ENCODE results near the gene AGPAT3.
"Not testable (repeated sequence)": the region's sequence is repeated elsewhere in the genome, so short reads cannot be mapped to it uniquely, and the experiment has no call there.

AGPAT3 gene

DNA sequence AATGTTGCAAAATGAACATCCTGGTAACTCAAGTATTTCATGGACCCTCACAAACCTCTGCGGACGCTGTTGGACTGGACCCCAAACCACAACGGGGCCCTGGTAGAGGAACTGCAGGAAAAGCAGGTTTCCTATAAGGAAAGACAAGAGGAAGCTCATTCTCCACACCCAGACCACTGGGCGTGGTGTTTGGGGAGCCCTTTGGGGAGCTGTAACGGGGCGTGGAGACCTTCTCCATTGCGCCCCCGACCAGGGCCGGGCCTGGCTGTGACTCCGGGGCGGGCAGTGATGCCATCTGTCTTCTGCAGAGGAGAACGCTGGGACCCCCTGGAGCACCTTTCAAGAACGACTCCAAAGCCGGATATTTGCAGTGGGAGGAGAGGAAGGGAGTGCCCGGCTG, 30.0 kb upstream of the AGPAT3 start:
- DNase-seq, result no peak

DNA sequence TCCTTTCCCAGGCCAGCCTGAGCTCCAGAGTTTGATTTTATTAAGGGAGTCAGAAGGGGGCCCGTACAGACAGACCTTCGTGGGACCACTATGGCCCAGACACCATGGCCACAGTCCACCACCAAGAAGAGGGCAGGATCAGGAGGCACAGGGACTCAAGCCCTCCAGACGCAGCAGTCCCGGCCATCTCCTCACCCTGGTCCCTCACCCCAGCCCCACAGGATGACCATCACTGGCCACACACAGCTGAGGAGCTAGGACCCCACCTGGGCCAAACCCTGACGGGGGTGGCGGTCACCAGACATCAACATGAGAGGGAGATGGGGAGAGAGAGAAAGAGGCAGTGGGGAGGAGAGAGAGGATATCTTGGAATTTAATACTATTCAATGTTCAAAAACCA, 29.2 kb upstream of the AGPAT3 start:
- DNase-seq, result no peak

DNA sequence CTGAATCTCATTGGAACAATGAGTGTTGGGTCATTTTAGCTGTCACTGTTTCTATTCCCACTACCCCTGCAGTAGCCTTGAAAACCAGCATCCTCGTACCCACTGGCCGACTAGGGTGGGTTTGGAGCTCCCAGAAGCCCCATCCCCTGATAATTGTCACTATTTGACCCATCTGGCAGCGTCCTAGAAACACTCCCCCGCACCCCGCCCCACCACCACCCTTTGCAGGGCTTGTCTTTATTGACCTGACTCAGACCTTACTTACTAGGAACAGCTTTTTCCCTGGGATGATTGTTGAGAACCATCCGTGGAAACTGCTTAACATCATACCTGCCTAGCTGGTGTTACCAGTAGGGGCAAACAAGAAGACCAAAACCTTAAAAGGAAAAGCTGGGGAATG, 28.4 kb upstream of the AGPAT3 start:
- DNase-seq, result no peak

DNA sequence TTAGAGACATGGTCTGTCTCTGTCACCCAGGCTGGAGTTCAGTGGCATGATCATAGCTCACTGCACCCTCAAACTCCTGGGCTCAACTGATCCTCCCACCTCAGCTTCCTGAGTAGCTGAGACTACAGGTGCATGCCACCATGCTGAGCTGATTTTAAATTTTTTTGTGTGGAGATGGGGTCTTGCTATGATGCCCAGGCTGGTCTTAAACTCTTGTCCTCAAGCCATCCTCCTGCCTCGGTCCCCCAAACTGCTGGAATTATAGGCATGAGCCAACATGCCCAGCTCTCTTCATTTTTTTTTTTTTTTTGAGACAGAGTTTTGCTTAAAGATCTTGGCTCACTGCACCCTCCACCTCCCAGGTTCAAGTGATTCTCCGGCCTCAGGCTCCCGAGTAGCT, 24.8 kb upstream of the AGPAT3 start:
- no peak for DNase-seq

DNA sequence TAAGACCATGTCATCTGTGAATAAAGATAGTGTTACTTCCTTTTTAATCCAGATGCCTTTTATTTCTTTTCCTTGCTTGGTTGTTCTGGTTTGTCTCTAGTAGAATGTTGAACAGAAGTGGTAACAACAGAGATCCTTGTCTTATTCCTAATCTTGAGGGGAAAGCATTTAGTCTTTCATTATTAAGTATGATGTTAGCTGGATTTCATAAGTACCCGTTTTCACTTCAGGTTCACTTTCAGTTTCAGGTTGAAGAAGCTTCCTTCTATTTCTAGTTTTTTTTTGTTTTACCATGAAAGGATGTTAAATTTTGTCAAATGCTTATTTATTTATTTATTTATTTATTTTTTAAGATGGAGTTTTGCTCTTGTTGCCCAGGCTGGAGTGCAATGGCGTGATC, 22.3 kb upstream of the AGPAT3 start:
- DNase-seq, result no peak

DNA sequence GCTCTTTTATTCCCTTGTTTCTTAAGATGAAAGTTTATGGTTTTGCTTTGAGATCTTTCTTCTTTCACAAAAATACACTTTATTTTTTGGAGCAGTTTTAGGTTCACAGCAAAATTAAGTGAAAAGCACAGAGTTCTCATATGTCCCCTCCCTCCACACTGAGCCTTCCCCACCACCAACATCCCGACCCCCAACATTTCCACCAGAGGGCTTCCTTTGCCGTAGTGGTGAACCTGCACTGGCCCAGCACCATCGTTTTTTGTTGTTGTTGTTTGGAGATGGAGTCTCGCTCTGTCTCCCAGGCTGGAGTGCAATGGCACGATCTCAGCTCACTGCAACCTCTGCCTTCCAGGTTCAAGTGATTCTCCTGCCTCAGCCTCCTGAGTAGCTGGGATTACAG, 20.1 kb upstream of the AGPAT3 start:
- DNase-seq, result not testable (repeated sequence)

DNA sequence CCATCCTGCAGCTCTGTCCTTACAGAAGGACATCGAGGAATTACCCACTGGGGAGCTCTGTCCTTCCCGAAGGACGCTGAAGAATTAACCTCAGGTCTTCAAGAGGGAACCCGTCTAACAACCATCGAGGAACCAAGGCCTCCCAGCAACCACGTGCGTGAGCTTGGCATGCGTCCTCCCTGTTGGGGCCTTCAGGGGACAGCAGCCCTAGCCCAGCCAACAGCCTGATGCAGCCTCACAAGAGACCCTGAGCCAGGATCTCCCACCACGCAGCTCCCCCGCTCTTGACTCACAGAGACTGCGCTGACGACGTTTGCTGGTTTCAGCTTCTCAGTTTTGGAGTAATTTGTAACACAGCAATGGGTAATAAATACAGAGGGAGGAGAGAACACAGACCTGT, 19.6 kb upstream of the AGPAT3 start:
- no peak for DNase-seq

DNA sequence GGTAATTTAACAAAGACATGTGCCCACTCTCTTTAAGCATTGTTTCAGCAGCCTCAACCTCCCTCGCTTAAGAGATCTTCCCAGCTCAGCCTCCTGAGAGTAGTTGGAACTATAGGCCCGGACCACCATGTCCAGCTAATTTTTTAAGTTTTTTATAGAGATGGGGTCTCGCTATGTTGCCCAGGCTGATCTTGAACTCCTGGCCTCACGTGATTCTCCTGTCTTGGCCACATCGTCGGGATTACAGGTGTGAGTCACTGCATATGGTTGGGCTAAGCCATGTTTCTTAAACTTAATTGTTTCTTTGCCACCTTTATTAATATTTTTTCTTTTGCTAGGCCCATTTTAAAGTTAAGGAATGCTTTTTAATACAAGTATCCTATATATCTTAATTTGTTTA, 18.6 kb upstream of the AGPAT3 start:
- DNase-seq, result no peak

DNA sequence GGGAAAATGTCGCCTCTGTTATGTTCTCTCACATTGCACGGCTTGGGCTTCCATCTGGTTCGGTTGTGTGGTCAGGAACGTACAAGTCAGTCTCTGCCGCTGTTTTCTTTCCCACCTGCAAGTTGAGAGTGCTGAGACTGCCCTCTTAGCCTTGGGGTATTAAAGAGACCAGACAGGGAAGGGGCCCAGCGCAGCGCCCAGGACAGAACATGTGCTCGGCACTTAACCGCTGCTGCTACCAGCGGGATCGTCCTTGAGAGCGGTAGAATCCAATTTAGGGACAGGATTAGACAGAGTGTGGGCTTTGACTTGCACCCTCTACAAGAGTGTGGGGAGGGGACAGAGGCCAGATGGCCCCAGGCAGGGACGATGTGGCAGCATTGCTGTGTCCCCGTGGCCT, 17.7 kb upstream of the AGPAT3 start:
- no peak for DNase-seq

DNA sequence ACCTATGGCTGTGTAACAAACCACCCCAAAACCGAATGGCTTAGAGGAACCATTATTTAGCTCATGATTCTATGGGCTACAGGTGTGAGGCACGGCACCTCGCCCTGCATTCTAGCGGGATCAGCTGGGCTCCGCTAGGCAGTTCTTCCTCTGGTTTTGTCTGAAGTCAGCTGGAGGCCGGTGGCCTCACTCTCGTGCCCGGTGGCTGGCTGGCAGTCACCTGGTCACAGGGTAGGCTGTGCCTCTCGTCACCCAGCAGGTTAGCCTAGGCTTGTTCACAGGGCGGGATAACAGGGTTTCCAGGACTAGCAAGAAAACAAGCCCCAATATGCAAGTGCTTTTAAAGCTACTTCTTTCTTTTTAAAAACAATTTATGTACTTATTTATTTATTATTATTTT, 16.3 kb upstream of the AGPAT3 start:
- DNase-seq, result no peak

DNA sequence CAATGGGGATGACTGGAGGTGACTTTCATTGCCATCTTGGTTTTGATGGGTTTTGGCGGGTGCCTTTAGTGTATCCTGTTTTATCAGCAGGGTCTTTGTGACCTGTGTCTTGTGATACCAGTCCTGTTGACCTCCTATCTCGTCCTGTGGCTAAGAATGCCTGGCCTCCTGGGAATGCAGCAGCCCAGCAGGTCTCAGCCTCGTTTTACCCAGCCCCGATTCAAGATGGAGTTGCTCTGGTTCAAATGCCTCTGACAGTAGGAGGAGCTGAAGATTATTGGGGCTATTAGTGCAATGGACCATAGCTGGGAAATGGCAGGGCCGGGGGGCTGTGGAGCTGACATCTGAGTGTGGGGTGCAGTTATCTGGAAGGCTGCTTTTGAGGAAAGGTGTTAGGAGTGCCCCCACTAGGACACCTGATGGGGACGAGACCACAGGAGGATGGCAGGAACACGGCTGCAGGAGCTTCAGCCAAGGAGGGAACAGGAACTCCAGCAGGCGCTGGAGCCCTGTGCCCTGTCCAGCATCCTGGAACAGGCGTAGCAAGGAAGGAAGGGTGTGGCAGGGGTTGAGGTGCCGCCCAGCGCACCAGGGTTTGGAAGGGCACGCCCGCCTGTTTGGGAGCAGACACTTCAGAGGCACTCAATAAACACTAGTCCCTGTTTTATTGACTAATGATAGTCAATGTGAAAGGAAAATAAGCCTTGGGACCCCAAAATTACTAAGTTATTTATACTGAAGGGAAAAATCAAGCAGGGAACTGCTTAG, 15.3 kb upstream of the AGPAT3 start:
- DNase-seq, result no peak

DNA sequence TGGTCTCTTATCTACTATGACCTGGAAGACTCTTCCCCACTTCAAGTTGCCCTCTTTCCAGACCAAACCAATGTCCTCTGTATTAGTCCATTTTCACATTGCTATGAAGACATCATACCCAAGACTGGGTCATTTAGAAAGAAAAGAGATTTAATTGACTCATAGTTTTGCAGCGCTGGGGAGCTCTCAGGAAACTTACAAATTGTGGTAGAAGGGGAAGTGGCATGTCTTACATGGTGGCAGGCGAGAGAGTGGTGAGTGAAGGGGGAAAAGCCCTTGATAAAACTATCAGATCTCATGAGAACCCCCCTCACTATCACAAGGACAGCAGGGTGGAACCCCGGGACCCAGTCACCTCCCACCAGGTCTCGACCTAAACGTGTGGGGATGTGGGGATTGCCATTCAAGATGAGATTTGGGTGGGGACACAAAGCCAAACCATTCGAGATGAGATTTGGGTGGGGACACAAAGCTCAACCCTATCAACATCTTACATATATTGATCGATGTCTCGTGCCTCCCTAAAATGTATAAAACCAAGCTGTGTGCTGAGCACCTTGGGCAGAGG, 14.2 kb upstream of the AGPAT3 start:
- DNase-seq, result no peak

DNA sequence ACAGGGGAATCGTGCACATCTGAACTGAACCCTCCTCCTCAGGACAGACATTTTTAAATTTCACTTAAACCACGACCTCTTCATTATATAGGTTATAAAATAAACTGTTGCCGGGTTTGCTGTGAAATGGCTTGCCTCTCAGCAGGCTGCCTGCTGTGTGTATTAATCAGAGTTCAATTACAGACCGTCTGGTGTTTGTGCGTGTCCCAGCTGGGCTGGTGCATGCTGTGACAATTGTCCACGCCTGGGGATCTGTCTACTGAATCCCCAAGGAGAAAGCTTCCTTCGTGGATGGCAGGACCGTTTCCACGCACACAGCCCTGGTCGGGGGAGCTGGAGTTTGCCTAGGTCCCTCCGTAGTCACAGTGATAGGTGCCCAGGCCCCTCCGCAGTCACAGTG, 13.4 kb upstream of the AGPAT3 start:
- no peak for DNase-seq

DNA sequence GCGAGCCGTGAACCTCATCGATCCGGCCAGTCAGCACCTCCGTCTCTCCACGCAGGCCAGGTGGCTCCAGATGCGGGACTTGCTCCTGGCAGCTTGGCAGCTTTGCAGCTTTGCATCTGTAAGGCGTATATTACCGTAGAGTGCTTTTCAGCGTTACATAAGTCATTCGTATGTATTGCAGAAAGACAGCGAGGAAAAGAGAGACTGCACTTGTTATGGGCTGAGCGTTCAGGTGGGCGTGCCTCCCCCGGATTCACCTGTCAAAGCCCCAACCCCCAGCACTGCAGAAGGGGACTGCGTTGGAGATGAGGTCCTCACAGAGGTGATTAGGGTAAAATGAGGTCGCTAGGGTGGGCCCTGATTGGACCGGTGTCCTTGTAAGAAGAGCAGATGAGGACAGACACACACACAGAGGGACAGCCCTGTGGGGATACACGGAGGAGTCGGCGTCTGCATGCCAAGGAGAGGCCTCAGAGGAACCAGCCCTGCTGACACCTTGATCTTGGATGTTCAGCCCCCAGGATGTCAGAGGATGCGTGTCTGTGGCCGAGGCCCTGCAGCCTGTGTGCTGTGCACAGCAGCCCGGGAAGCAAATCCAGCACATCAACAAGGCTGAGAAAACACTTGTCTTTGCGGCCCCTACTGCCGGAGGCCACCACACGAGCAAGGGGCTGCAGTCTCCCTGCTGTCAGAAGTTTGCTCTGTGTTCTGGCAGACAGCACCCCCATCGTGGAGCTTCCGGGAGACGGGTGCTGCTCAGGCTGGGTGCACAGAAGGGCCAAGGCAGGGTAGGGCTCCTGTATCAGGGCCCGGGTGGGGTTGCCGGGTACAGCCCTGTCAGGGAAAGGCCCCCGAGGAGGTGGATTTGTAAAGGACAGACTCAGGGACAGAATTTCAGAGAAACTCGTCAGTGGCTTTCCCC, 10.9 kb upstream of the AGPAT3 start:
- no peak for DNase-seq

DNA sequence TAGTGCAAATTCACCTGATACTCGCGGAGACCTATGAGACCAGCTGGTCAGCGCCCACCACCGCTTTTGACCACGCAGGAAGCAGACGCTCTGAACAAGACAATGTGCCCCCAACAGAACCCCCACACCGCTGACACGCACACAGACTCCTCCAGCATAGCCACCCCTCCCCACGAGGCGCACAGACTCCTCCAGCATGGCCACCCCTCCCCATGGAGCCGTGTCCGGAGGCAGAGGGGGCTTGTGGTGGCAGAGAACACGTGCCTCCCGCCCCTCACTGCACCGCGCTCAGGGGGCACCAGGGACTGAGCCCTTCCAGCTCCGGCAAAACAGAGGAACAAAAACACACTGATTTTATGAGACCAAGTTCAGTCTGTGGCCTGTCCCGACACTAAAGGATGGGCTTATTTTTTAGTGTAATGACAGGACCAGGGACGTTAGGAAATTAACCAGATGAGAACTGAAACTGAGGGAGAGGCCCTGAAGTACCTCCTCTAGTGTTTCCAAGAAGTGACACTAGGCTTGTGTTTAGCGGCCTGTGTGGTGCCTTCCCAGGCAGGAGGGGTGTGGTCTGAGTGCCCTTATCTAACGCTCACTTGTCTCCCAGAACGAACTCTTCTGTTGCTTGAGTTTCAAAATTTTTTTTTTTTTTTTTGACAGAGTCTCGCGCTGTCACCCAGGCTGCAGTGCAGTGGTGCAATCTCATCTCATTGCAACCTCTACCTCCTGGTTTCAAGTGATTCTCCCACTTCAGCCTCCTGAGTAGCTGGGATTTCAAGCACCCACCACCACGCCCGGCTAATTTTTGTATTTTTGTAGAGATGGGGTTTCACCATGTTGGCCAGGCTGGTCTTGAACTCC, 10.0 kb upstream of the AGPAT3 start:
- DNase-seq, result no peak

DNA sequence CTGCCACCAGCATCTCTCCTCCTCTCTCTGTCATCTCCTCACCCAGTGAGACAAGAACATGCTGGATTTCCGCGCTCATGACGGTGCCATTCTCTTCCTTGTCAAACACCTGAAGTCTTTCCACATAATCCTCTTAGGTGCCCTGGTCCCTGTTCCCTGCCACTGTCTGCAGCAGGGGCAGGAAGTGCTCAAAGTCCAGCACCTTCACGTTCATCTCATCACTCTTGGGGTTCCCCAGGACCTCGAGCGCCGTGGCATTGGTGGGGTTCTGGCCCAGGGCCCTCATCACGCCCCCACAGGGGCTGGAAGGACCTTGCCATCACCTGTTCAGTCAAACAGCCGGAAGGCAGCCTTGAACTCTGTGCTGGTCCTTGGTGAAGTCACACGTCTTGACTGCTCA, 9.1 kb upstream of the AGPAT3 start:
- DNase-seq, result no peak

DNA sequence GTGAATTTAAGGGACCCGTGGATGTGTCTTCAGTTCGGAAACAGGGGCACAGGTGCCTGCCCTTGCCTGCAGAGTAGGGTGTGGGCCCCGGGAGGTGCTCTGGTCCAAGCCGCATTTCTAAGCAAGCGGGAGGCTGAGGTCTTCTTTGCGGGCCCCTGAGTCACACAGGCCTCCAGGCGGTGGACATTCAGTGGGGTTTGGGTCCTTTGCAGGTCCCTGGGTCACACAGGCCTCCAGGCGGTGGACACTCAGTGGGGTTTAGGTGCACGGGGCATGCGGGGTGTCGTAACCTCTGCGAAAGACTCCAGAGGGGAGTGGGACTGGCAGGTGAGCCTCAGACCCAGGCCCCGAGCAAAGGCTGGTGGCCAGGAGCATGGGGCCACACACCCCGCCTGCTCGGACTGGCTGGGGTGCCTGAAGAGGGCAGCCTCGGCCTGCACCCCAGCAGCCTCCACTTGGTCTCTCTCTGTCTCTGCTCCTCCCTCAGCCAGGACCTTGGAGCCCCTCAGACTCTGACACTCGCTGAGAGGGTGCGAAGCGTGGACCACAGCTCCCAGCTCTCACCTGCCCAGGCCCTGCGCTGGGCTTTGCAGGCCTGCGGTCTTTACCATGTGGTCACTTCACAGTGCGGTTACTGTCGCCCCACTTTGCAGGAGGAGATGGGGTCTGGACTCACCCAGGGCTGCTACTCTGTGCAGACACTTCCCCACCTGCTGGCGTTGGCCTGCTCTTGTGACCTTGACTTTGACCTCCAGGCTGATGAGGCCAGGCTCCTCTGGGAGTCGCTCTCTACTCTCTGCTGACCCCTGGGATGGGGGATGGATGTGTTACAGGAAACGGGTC, 6.0 kb upstream of the AGPAT3 start:
- no peak for DNase-seq

DNA sequence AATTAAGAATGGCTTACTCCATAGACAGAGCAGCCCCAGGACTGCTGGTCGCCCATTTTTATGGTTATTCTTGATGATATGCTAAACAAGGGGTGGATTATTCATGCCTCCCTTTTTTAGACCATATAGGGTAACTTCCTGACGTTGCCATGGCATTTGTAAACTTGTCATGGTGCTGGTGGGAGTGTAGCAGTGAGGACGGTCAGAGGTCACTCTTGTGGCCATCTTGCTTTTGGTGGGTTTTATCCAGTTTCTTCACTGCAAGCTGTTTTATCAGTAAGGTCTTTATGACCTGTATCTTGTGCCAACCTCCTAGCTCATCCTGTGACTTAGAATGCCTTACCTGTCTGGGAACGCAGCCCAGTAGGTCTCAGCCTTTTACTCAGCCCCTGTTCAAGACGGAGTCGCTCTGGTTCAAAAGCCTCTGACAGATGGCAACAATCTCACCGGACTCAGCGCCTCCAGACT, 5.2 kb upstream of the AGPAT3 start:
- DNase-seq, result no peak

DNA sequence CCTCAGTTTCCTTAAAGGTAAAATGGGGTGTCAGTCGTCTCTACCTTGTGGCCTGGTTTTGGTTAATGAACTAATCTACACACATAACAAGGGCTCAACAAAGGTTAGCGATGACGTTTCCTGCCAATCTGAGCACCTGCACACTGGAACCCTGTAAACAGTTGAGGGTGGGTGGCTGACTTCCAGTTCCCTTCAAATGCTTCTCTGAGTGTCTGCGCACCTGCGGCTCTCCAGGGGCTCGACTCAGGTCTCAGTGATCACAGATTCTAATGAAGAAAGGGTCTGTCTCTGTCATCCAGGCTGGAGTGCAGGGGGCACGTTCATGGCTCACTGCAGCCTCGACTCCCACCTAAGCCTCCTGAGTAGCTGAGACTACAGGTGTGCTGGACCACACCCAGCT, 3.3 kb upstream of the AGPAT3 start:
- DNase-seq, result no peak

DNA sequence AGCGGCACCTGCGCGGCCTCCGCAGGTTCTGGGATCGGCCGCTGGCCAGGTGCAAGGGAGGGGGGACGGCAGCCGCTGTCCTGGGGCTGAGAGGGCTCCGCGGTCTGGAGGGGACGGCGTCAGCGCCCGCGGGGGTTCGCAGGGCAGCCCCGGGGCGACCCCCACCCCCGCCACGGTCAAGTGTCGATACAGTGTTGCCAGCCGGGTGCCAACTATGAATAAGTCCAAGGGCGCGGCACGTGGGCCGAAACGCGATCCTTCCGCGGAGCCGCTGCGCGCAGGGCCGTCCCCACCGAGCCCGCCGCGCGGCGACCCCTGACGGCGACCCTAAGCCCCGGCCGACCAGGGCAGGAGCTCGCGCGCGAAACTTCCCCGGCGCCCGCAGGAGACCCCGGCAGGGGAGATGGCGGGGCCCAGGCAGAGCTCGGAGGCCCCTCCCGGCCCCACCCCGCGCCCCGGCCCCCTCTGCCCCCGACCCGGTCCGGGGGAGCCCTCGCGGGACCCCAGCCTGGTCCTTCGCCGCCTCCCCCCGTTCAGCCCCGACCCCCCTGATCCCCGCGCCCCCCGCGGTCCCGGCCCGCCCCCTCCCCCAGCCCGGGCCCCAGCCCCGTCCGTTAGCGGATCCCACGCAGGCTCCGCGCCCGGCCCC, 586 bp upstream of the AGPAT3 start:
- no peak for DNase-seq

DNA sequence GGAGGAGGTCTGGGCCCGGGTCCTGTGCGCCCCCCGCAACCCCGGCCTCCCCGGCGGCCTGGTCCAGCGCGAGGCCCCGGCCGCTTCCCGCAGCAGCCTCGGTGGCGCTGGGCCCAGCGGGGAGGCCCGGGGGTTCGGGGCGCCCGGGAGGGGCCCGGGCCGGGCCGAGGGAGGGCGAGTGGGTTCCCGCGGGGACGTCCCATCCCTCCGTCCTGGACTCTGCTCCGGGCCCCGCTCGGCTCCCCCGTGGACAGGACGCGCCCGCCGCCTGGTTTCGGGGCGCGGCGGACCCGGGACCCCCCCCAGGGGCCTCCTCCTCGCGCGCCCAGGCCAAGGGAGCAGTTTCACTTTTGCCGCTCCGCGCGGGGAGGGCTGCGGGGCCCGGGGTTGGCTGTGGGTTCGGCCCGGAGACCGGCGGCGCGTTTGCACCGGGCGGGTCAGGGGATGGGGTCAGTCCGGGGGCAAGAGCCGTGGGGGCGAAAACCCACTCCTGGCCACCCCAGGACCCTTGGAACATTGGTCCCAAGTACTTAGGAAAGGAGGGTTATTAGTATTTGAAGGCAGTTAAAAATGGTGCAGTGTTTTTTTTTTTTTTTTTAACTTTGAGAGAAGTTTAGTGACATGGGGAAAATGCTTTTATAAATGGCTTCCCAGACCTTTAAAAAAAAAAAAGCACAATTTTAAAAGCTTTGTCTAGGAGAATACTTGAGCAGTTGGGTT, 677 bp downstream of the AGPAT3 start:
- DNase-seq, result no peak

All from SW 1271 (cell line).